Ishikawa (cell line): ENCODE results near the gene CAMKK1.
A peak's percentile ranks its signal among the peaks of the same experiment; 100 is the strongest.

Source experiments
- CEBPB ChIP-seq: IDR thresholded peaks from 2 replicates; pipeline ENCODE4 v1.6.1; 2012
- EGR1 ChIP-seq: IDR thresholded peaks from 2 replicates; pipeline ENCODE4 v1.6.1; 2012
- EP300 ChIP-seq: IDR thresholded peaks from 2 replicates; pipeline ENCODE4 v1.6.1; 2012; ENCODE audit warnings: borderline replicate concordance
- FOXM1 ChIP-seq: IDR thresholded peaks from 2 replicates; pipeline ENCODE4 v1.6.1; 2012; ENCODE audit warnings: low read depth, borderline replicate concordance
- NFIC ChIP-seq: IDR thresholded peaks from 2 replicates; pipeline ENCODE4 v1.6.1; 2012
- RAD21 ChIP-seq: IDR thresholded peaks from 2 replicates; pipeline ENCODE4 v1.6.1; 2012; ENCODE audit warnings: low read depth
- REST ChIP-seq: IDR thresholded peaks from 2 replicates; pipeline ENCODE4 v1.6.1; 2012; ENCODE audit warnings: low read depth, mild to moderate bottlenecking
- TAF1 ChIP-seq: IDR thresholded peaks from 2 replicates; pipeline ENCODE4 v1.6.1; 2012; ENCODE audit warnings: low read depth, mild to moderate bottlenecking
- TCF12 ChIP-seq: IDR thresholded peaks from 2 replicates; pipeline ENCODE4 v1.6.1; 2012; ENCODE audit warnings: low read depth
- YY1 ChIP-seq: IDR thresholded peaks from 2 replicates; pipeline ENCODE4 v1.6.1; 2012; ENCODE audit warnings: low read depth
- ZBTB7A ChIP-seq: IDR thresholded peaks from 2 replicates; pipeline ENCODE4 v1.6.1; 2012; ENCODE audit warnings: low read depth
- TF ChIP-seq, protein P1 (sequence below): IDR thresholded peaks from 2 replicates; pipeline ENCODE4 v1.6.1; 2012

GRCh38 chr17:3893003-3893719, at the start of gene CAMKK1:
- peak; percentile 59; the same call in 1 of the 2 replicates for TF ChIP-seq ZBTB7A
- TF ChIP-seq YY1: no peak
- no peak for TF ChIP-seq NFIC
- no peak for TF ChIP-seq RAD21
- no peak for TF ChIP-seq REST
- TF ChIP-seq EP300: peak; percentile 28; the same call in 1 of the 2 replicates
- TF ChIP-seq TAF1: 0 out of 2 replicates have a peak, but pooled peaks have one; percentile 11
- no peak for TF ChIP-seq FOXM1
- TF ChIP-seq CEBPB: no peak
- TF ChIP-seq, protein P1, sequence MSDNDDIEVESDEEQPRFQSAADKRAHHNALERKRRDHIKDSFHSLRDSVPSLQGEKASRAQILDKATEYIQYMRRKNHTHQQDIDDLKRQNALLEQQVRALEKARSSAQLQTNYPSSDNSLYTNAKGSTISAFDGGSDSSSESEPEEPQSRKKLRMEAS: peak; percentile 56; the same call in 1 of the 2 replicates
- TF ChIP-seq TCF12: no peak
- TF ChIP-seq EGR1: peak; percentile 45
